GM12892 (cell line): Measurements from ENCODE around the gene CDK9.
"Not testable (repeated sequence)": the region's sequence is repeated elsewhere in the genome, so short reads cannot be mapped to it uniquely, and the experiment has no call there.

ENCODE experiments used
- DNase-seq: peaks from one replicate; pipeline ENCODE4 v3.0.0; 2011; ENCODE audit not compliant: insufficient read length
- FAIRE-seq: peaks from 2 replicates; lab custom pipeline; 2011; peaks lifted over from hg19 to GRCh38; lab: Jason Lieb, UNC
- POLR2A ChIP-seq: IDR thresholded peaks from 2 replicates; pipeline ENCODE4 v1.6.1; 2011; ENCODE audit warnings: low read depth, low read length, control low read depth
- POLR2AphosphoS5 ChIP-seq: IDR thresholded peaks from 2 replicates; pipeline ENCODE4 v1.6.1; 2011; ENCODE audit warnings: low read depth, low read length, control low read depth
- TAF1 ChIP-seq: IDR thresholded peaks from 2 replicates; pipeline ENCODE4 v1.6.1; 2011; ENCODE audit warnings: low read depth, mild to moderate bottlenecking, control low read depth, low read length, borderline replicate concordance

CDK9 gene

DNA sequence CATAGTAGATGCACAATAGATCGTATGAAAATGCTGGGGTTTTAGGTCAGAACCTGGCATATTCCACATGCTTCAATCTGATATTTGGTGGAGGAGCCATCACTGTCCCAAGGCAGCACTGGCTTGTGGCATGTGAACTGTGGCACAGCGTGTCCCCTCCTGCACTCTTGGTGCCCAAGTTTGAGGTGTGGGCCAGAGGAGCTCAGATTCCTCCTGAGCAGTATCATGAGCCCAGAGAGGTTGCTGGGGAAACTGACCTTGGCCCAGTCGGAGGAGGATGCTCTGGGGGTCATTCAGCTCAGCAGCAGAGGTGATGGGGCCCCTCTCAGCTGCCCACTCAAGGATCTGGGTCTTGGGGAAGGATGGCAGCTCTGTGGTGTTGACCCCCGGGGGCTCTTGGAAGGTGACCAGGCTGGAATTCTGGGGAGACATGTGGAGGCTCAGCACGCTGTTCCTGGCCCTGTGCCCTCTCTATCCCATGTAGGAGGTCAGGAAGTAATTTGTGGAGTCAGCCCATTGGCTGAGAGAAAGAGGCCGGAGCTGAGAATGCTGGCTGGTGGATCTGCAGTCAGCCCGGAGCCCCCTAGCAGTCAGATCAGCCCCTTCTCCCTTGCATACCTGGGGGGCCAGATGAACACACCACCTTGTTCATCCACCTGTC, 40.5 kb downstream of the CDK9 start:
- no peak for TF ChIP-seq TAF1
- TF ChIP-seq POLR2A, result no peak
- no peak for TF ChIP-seq POLR2AphosphoS5
- no peak for DNase-seq
- FAIRE-seq, result no peak

DNA sequence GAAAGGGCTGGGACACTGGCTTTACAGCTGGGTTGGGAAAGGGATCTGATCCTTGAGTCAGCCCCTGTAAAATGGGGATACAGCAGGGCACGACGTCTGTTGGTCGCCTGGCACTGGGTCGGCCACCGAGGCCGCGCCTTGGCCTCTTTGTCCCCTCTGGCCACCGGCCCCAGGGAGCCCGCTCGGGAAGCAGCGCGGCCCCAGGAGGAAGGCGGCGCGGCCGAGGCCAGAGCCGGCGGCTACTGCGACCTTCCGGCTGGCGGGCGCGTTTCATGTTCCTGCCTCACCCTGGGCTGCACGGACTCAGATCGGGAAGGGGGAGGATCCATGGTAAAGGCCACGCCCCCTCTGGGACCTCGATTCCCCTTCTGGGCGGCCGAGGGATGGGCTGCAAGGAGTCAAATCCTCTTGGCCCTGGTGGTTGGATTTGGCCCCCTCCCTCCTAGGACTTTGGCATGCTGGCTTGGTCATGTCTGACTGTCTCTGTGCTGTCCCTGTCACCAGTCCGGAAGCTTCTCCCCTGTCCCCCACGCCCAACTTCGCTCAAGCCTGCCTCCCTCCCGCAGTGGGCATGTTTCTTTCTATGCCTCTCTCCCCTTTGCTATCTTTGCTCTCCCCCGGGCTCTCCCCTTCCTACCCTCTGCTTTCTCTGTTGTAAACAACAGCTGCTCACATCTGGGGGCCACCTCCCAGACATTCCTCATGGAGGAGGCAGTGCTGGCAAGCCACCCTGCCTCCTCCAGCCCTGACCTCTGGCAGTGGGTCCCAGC, 42.6 kb downstream of the CDK9 start:
- no peak for DNase-seq
- TF ChIP-seq POLR2AphosphoS5 (no peak), POLR2A (no peak), TAF1 (no peak)
- no peak for FAIRE-seq

DNA sequence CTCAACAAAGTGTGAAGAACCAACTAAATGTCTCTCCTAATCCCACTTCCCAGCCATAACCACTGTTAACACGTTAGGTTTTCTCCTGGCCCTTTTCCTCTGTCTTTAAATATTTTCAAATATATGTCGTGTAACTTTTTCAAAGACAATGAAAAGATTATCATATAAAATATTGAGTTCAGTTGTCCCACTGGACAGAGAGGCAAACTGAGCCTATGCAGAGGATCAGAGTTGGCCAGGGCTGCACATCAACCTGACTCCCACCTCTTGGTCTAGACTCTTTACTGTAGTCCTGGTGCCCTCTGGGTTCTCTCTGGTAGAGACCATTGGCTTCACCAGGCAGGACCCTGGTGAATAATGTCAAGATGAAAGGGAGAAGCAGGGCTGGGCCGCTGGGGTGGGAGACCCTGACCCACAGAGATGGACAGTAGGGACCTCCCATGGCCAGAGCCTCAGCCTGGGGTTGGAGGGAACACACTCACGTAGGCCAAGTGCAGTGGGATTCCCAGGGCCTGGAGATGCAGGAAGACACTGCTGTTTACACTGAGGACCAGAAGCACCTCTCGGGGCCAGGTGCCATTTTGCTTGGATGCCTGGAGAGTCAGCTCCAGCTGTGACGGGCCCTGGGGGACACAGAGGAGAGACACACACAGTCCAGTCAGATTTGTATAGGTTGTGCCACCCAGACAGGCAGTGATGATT, 43.5 kb downstream of the CDK9 start:
- DNase-seq, result no peak
- FAIRE-seq, result no peak
- TF ChIP-seq TAF1 (no peak), POLR2AphosphoS5 (no peak), POLR2A (no peak)

DNA sequence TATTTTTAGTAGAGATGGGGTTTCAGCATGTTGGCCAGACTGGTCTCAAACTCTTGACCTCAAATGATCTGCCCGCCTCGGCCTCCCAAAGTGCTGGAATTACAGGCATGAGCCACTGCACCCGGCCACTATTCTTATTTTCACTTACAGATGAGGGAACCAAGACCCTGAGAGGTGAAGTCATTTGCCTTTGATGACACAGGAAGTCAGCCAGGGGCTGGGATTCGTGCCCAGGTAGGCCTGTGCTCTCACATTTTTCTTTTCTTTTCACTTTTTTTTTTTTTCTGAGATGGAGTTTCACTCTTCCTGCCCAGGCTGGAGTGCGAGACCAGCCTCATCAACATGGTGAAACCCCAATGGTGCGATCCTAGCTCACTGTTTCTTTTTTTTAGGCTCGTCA, 46.4 kb downstream of the CDK9 start:
- TF ChIP-seq POLR2A (no peak), TAF1 (no peak), POLR2AphosphoS5 (no peak)
- FAIRE-seq, result no peak
- no peak for DNase-seq

DNA sequence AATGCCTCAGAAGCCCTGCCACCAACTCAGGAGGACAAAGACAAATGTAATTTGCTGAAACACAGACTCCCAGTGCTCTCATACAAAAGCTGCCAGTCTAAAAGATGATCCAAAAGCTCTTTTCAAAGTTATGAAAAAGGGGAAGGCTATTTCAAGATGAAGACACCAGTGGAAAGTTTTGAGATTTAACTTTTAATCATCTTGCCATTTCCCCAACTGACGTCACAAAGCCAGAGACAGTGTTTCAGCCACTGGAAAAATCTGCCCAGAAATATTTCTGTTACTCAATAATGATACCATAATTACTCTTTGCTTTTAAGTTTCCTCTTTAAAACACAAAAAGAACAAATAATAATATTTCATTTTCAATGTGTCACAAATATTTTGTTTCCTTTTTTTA, 47.7 kb downstream of the CDK9 start:
- FAIRE-seq (no peak), DNase-seq (no peak)
- TF ChIP-seq POLR2AphosphoS5 (no peak), POLR2A (no peak), TAF1 (no peak)

DNA sequence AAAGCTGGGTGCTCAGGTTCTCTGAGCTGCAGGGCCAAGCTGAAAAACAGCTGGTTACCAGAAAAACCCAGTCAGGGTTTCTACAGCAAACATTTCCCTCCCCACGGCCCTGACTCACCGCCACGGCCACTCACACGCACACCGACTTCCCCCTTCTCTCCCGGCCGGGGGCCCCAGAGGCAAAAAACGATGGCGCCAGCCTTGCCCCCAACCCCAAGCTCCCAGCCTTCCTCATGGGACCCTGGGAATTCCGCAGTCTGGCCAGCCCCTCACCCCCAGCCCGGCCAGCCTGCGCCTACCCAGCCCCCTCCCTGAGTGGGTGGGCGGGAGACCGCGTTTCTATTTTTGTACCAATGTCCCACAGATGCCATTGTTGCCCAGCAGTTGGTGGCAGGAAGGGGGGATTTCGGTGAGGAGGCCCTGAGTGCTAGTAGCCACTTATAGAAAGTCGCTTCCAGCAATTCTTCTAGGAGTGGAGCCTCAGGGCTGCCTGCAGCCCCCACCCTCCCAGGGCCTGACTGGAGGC, 50.2 kb downstream of the CDK9 start:
- TF ChIP-seq POLR2AphosphoS5 (no peak), TAF1 (no peak), POLR2A (no peak)
- no peak for DNase-seq
- FAIRE-seq, result no peak

DNA sequence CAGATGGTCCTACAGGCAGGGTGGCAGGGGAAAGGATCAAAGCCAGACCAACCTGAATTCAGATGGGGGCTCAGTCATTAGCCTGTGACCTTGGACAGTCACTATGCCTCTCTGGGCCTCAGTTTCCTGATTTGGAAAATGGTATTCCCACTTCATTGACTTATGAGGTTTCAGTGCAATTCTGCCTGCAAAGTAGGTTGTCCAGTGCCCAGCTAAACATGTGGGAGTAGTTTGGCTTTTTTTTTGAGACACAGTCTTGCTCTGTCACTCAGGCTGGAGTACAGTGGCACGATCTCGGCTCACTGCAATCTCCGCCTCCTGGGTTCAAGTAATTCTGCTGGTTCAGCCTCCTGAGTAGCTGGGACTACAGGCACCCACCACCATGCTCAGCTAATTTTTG, 50.7 kb downstream of the CDK9 start:
- DNase-seq, FAIRE-seq: not testable (repeated sequence)

DNA sequence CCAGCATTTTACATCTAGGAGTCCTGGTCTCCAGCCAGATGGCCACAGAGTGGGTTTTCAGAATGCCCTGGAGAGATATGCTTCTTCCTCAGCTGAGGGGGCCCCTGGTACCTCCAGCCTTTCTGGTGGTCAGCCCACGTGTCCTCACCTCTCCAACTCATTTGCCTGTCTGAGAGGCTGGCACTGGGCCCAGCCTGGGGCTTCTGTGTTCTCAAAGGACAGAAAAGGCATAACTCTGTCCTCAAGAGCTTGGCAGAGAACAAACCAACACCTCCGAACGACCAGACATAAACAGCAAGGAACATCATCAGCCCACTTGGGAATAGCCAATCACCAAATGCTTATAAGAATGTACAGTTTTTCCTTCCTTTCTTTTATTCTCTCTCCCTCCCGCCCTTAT, 51.5 kb downstream of the CDK9 start:
- TF ChIP-seq POLR2A (no peak), TAF1 (no peak), POLR2AphosphoS5 (no peak)
- FAIRE-seq (no peak), DNase-seq (no peak)

DNA sequence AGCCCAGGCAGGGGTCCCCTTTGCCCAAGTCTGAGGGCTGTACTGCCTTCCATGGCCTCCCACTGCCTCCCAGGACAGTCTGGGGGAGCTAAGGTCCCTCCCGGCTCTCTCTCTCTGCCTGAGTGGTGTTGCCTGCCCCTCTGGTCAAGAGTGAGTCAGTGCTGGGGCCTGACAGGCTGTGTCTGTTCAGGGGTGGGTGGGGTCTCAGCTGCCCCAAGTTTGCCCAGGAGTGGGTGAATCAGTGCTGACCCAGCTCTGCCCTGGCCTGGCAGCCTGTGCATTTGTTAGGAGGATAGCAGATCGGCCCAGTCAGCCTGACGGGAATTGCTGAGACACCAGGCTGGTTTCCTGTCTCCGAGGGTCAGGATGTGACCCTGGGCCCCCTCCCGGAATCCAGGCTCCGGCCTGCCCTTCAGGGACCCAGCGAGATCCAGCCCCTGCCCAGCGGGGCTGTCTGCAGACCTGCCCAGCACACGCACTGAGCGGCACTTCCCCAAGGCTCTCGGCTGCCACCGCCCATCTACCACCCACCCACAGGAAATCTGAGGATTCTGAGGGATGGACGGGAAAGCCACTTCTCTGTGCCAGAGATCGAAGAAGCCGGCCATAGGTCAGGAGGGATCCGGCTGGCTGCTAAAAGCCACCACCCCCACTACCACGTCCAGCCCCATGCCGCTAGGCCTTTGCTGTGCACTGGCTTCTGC, 52.7 kb downstream of the CDK9 start:
- no peak for TF ChIP-seq POLR2A
- no peak for TF ChIP-seq POLR2AphosphoS5
- TF ChIP-seq TAF1, result no peak
- FAIRE-seq (no peak), DNase-seq (no peak)
